ENCODE data around the gene OBSL1.

Gene OBSL1

DNA sequence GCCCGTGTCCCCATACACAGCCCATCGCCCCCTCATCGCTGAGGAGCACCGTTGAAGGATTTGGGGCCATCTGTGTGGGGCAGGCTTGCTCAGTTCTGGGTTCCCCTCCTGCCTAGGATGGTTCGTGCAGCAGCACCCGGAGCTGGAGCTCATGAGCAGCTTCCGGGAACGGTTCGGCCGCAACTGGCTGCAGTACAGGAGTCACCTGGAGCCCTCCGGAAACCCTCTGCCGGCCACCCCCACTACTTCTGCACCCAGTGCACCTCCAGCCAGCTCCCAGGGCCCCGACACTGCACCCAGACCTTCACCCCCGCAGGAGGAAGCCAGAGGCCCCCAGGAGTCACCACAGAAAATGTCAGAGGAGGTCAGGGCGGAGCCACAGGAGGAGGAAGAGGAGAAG, 36.6 kb upstream of the OBSL1 start:
- Mint-ChIP-seq H3K9me3 (no peaks in the 10 kb centered on the region), H3K27me3 (no peaks in the 10 kb centered on the region), H3K36me3 (peaks cover 85% of the 10 kb centered on the region), H3K4me3 (no peak overlapping the region), H3K27ac (no peak overlapping the region), H3K4me1 (peaks cover 25% of the 10 kb centered on the region)
- ATAC-seq, result no peak

DNA sequence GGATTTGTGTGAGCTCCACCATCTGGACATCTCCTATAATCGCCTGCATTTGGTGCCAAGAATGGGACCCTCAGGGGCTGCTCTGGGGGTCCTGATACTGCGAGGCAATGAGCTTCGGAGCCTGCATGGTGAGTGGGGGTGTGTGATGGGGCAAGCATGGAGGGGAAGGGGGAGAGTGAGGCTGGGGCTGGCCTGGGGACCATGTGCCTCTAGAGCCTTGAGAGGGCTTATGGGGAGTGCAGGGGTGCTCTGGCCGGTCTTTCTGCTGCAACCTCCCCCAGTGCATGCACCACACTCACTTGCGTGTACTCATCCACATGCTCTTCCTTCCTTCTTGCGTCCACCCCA, 34.2 kb upstream of the OBSL1 start:
- Mint-ChIP-seq H3K4me3 (no peak overlapping the region), H3K27ac (no peak overlapping the region), H3K27me3 (no peaks in the 10 kb centered on the region), H3K36me3 (peaks cover 85% of the 10 kb centered on the region), H3K9me3 (no peaks in the 10 kb centered on the region), H3K4me1 (peaks cover 15% of the 10 kb centered on the region)
- ATAC-seq, result no peak

DNA sequence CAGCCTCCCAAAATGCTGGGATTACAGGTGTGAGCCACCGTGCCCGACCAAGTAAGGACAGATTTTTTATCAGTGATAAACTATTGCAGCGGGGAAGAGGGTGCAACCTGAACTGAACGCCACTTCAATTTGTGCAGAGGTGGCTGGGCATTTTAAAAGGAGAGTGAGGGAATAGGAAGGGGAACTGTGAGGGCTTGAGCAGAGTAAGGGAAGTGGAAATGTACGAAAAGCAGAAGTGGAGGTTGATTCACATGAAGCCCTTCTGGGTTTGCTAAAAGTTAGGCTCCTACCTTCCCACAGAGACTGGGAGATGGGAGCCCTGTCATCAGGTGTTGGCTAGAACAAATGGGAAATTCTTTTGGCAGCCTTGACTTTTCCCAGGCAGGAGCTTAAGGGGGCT, 32.4 kb upstream of the OBSL1 start:
- H3K4me1 Mint-ChIP-seq, result peaks cover 24% of the 10 kb centered on the region
- no peaks in the 10 kb centered on the region for H3K9me3 Mint-ChIP-seq
- peak overlapping the region; percentile 34 for H3K27ac Mint-ChIP-seq
- peaks cover 79% of the 10 kb centered on the region for H3K36me3 Mint-ChIP-seq
- no peak overlapping the region for H3K4me3 Mint-ChIP-seq
- H3K27me3 Mint-ChIP-seq, result no peaks in the 10 kb centered on the region
- peak; percentile 71 for ATAC-seq

DNA sequence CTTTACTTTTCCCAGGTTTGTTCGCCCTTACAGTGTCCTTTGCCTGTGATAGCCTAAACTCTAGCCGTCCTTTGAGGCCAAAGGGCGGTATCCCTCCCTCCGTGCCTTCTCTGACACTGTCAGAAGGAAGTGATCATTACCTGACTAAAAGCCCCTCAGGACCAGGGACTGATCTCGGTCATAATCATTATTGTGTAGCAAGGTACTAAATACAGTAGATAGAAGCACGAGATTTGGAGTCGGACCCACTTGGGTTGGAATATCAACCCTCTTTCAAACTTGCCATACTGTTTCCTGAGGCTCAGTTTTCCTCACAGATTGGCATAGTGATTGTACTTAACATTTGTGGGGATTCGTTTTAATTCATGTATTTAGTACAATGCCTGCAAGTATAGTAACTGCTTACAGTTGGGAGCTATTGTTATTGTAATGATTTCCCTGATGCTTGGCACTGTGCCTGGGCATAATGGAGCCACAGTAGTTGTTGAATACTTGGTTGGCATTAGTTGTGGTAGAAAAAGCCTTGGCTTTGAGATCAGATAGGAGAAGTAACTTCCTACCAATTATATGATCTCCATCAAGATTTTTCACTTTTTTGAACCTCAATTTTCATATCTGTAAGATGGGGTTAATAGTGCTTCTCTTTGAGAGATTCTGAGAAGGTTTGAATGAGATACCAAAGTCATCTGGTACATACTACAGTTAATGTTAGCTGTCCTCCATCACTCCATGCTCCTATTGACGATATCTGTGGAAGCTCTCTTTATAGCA, 27.2 kb upstream of the OBSL1 start:
- peaks cover 18% of the 10 kb centered on the region for H3K4me1 Mint-ChIP-seq
- H3K9me3 Mint-ChIP-seq, result no peaks in the 10 kb centered on the region
- H3K4me3 Mint-ChIP-seq, result peak overlapping the region; percentile 86
- H3K27me3 Mint-ChIP-seq, result no peaks in the 10 kb centered on the region
- ATAC-seq, result peak; percentile 24
- peaks cover 31% of the 10 kb centered on the region for H3K36me3 Mint-ChIP-seq
- peak overlapping the region; percentile 82 for H3K27ac Mint-ChIP-seq

DNA sequence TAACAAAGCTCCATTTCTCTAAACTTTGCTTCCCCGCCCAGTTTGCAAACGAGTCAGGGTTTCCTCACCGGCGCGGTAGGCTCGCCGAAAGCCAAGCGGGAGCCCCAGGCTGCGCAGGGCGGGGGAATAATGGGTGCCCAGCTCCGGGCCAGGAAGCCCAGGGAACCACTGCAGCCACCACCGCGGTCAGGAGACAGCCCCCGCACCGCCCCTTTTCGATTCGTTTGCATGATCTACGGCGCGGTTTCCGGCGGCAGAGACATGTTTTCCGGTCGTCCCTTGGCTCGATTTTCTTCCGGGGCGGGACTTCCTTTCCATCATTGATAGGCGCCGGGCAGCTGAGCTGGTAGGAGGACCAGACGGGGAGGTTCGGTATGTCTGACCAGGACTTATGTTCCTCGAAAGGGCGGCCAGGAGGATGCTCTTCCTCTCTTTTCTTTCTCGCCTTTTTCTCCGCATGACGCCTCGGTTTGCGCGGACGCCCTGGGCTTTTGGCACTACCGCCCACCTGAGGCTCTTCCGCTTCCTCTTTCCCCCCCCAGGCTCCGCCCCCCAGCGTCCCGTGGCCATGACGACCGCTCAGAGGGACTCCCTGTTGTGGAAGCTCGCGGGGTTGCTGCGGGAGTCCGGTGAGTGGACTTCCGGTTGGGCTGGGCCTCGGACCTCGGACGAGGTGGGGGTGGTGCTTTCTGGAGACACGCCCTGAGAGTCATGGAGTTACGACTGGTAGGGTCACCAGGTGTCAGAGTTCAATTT, 26.4 kb upstream of the OBSL1 start, which contains the start of gene STK11IP:
TSS of gene STK11IP (plus strand) at position 306 of the 756 bp plus-strand sequence. CDS start at position 569, 263 bp downstream.
- no peaks in the 10 kb centered on the region for H3K9me3 Mint-ChIP-seq
- H3K27ac Mint-ChIP-seq, result peak within 1 kb of the TSS; percentile 82
- peak within 1 kb of the TSS; percentile 86 for H3K4me3 Mint-ChIP-seq
- peaks cover 28% of the 10 kb centered on the region for H3K36me3 Mint-ChIP-seq
- peak; percentile 95 for ATAC-seq
- H3K4me1 Mint-ChIP-seq, result peaks cover 15% of the 10 kb centered on the region
- peaks cover 7% of the 10 kb centered on the region for H3K27me3 Mint-ChIP-seq

DNA sequence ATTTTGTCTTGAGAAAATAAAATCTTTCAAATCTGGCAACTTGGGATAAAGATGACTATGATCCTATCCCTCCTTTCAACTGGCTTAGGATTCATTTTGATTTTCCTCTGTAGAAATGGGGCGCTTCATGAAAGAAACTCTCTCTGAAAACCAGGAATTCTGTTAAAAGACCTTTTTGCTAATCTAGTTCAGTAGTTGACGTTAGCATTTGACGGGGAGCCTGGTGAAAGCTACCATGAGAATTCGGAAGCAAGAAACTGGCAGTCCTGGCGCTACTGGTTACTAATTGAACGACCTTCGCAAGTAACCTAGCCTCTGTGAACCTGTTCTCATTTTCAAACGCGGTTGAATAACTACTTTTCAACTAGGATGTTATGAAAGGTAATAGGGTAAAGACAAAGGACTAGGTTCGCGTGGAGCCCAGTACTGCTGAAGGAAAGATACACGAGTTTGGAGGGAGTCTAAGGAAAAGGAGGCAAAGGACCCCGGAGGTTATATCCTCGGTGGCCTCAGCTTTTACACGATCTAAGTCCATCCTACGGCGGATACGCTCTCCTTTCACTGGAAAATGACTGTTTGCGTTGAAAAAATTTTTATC, 25.7 kb upstream of the OBSL1 start:
- Mint-ChIP-seq H3K4me3 (peak overlapping the region; percentile 86), H3K36me3 (peaks cover 21% of the 10 kb centered on the region), H3K27me3 (peaks cover 10% of the 10 kb centered on the region), H3K27ac (peak overlapping the region; percentile 82), H3K4me1 (peaks cover 15% of the 10 kb centered on the region), H3K9me3 (no peaks in the 10 kb centered on the region)
- ATAC-seq, result no peak

DNA sequence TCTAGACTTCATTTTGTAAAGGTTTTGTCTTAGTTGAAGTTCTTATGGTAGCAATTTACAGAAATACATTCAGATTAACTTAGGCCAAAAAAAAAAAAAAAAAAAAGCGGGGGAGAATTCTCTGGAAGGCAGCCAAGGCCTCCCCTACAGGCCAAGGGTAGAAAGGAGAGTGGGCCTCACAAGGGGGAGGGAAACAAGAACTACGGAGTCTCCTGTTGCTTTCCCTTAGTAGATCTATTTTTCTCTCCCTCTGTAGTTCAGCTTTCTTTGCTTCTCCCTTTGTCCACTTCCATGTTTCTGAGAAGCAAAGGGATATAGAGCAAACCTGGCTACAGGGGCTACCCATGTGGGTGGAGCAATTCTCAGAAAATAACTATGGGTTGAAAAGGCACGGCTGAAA, 23.9 kb upstream of the OBSL1 start:
- no peak for ATAC-seq
- no peak overlapping the region for H3K4me3 Mint-ChIP-seq
- H3K36me3 Mint-ChIP-seq, result peaks cover 5% of the 10 kb centered on the region
- peaks cover 10% of the 10 kb centered on the region for H3K27me3 Mint-ChIP-seq
- H3K4me1 Mint-ChIP-seq, result peaks cover 15% of the 10 kb centered on the region
- H3K27ac Mint-ChIP-seq, result no peak overlapping the region
- no peaks in the 10 kb centered on the region for H3K9me3 Mint-ChIP-seq

DNA sequence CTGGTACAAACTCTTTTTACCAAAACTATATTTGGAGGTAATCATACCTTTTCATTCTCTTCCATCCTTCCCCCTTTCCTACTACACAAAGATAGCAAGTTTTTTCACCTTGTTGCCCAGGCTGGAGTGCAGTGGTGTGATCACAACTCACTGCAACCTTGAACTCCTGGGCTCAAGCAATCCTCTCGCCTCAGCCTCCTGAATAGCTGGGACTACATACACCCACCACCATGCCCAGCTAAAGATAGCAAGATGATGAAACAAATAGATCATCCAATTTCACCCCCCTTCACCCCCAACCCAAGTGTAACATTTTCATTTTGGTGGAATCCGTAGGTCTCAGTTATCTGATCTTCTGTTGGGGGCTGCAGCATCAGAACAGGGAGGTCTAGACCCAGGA, 21.8 kb upstream of the OBSL1 start:
- no peak overlapping the region for H3K27ac Mint-ChIP-seq
- no peak for ATAC-seq
- H3K36me3 Mint-ChIP-seq, result no peaks in the 10 kb centered on the region
- peaks cover 10% of the 10 kb centered on the region for H3K27me3 Mint-ChIP-seq
- peaks cover 2% of the 10 kb centered on the region for H3K4me1 Mint-ChIP-seq
- no peaks in the 10 kb centered on the region for H3K9me3 Mint-ChIP-seq
- H3K4me3 Mint-ChIP-seq, result no peak overlapping the region

DNA sequence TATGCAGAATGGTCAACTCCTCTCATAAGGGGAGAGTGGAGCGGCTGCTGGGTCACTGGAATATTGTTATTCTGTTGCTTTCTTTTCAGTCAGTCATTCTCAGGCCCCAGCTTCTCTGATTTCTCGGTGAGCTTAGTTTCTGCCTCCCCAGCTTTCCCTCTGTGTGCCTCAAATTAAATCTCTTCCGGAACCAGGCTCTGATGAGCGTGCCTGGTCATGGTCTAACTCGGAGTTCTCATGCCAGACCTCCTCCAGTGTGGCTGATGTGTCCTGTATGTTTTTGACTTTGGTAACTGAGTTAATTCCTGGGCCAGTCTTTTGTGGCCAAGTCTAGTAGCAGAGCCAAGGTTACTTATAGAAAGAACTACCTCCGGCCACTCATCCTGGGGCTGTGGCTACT, 21.4 kb upstream of the OBSL1 start:
- Mint-ChIP-seq H3K9me3 (no peaks in the 10 kb centered on the region), H3K4me1 (no peaks in the 10 kb centered on the region), H3K27ac (no peak overlapping the region), H3K4me3 (no peak overlapping the region), H3K27me3 (peaks cover 14% of the 10 kb centered on the region), H3K36me3 (no peaks in the 10 kb centered on the region)
- ATAC-seq, result no peak

DNA sequence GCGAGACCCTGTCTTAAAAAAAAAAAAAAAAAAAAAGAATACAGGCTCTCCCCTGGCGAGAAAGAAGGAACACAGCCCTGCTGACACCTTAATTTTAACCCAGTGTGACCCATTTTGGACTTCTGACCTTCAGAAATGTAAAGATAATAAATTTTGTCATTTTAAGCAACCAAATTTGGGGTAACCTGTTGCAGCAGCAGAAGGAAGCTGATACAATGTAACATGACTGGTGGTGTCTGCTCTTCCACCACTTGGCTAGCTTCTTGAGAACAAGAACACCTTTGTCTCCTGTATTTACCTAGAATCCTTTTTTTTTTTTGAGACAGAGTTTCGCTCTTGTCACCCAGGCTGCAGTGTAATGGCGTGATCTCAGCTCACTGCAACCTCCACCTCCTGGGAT, 19.8 kb upstream of the OBSL1 start:
- Mint-ChIP-seq H3K27ac (no peak overlapping the region), H3K4me3 (no peak overlapping the region), H3K36me3 (no peaks in the 10 kb centered on the region), H3K27me3 (peaks cover 23% of the 10 kb centered on the region), H3K4me1 (no peaks in the 10 kb centered on the region), H3K9me3 (no peaks in the 10 kb centered on the region)
- no peak for ATAC-seq

DNA sequence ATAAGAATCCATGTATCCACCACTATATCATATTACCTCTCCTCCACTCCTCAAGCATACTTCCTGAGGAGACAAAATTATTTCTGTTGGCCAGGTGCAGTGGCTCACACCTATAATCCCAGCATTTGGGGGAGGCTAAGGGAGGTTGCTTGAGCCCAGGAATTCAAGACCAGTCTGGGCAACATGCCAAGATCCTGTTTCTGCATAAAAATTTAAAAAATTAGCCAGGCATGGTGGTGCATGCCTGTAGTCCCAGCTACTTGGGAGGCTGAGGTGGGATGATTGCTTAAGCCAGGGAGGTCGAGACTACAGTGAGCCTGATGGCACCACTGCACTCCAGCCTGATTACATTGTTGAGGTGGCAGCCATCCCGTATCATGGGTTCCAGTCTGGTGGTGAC, 10.0 kb upstream of the OBSL1 start:
- Mint-ChIP-seq H3K36me3 (no peaks in the 10 kb centered on the region), H3K27ac (no peak overlapping the region), H3K9me3 (no peaks in the 10 kb centered on the region), H3K4me3 (no peak overlapping the region), H3K27me3 (peaks cover 41% of the 10 kb centered on the region), H3K4me1 (no peaks in the 10 kb centered on the region)
- ATAC-seq, result no peak

DNA sequence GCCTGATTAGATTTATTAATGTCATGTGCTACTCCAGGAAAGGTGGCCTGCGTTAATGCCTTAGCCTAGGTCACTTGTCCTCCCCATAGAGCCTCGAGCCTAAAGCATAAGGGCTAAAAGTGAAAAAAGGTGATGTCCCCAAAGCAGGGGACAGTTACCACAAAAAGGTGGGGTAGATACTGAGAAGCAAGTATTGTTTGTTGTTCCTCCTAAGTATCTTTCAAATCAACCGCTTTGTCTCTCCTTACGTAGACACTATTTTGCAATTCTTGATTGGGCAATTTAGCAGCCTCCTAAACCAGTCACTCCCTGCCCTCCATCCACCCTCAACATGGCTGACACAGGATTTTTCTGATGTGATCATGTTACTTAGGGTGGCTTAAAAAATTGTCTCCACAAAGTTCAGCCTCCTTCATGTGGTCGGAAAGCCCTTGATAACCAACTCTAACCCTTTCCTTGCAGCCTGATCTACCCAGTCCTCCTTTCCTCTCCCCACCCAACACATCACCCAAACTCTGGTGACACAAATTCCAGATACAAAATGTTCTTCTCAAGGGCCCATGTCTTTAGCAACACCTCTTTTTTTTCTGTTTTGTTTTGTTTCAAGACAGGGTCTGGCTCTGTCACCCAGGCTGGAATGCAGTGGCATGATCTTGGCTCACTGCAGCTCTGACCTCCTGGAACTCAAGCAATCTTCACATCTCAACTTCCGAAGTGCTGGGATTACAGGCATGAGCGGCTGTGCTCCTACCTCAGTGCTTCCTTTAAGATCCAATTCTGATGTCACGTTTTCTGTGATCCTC, 7.7 kb upstream of the OBSL1 start:
- no peak for ATAC-seq
- no peaks in the 10 kb centered on the region for H3K4me1 Mint-ChIP-seq
- H3K9me3 Mint-ChIP-seq, result no peaks in the 10 kb centered on the region
- no peaks in the 10 kb centered on the region for H3K36me3 Mint-ChIP-seq
- H3K4me3 Mint-ChIP-seq, result no peak overlapping the region
- peaks cover 41% of the 10 kb centered on the region for H3K27me3 Mint-ChIP-seq
- no peak overlapping the region for H3K27ac Mint-ChIP-seq

DNA sequence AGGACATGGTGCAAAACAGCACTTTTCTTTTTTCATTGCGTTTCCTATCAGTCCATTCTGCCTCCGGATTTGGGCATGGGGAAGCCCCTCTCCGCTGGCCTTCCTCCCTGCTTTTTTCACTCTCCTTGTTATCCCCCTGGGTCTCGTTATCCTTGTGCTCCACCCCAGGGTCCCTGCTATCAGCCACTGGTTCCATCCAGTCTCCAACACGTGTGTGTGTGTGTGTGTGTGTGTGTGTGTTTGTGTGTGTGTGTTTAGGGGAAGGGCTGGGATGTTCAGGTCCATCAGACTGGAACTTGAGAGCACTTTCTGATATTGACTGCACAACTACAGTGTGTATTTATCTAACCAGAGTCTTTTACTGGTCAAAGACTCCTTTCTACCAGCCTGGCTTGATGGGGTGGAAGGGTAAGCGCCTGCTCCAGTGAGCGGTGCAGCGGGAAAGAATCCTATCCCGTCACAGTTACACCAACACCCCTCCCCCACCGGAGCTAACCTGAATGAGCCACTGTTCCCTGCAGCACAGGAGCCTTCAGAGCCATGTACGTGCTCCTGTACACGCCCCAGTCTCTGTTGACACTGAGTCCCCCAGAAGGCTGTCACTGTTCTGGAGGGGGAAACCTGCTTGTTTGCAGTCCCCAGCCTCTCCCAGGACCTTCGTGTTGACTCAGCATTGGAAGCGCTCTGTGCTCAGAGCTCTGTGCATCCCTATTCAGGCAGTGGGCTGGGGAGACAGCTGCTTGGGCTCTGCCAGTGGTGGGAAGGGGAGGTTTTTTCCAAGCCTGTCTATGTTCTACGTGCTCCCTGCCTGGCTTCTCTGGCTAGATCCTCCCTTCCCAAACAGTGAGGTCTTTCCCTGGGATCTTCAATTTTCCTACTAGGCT, 5.4 kb upstream of the OBSL1 start:
- no peak for ATAC-seq
- H3K27me3 Mint-ChIP-seq, result peaks cover 62% of the 10 kb centered on the region
- no peaks in the 10 kb centered on the region for H3K36me3 Mint-ChIP-seq
- no peaks in the 10 kb centered on the region for H3K9me3 Mint-ChIP-seq
- no peaks in the 10 kb centered on the region for H3K4me1 Mint-ChIP-seq
- no peak overlapping the region for H3K4me3 Mint-ChIP-seq
- H3K27ac Mint-ChIP-seq, result no peak overlapping the region
